GM18873 (cell line): ENCODE measurements around the gene INSIG1.

Source experiments
- ATAC-seq: cut with Tn5 transposase; IDR thresholded peaks from one replicate; pipeline ENCODE4 v1.9.1; 2021; ENCODE audit warnings: mild to moderate bottlenecking, moderate library complexity, moderate number of reproducible peaks; ENCODE audit not compliant: unreplicated experiment, low FRiP score

INSIG1 gene

DNA sequence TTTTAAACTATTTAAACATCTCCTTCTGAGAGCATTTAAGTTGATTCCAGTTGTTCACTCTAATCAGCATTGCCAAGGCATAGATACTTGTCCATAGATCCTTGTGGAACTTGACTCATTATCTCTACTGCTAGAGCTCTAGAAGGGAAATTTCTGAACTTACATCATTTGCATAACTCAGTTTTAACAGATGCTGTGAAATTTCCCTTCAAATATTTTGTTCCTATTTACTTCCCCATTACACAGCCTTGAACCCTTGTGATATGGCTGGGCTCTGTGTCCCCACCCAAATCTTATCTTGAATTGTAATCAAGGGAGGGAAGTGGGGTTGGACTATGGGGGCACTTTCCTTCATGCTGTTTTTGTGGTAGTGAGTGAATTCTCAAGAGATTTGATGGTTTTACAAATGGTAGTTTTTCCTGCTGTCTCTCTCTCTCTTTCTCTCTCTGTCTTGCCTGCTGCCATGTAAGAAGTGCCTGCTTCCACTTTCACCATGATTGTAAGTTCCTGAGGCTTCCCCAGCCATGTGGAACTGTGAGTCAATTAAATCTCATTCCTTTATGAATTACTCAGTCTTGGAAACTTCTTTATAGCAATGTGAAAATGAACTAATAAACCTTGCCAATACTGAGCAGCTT, 25.4 kb downstream of the INSIG1 start:
- ATAC-seq, result no peak

DNA sequence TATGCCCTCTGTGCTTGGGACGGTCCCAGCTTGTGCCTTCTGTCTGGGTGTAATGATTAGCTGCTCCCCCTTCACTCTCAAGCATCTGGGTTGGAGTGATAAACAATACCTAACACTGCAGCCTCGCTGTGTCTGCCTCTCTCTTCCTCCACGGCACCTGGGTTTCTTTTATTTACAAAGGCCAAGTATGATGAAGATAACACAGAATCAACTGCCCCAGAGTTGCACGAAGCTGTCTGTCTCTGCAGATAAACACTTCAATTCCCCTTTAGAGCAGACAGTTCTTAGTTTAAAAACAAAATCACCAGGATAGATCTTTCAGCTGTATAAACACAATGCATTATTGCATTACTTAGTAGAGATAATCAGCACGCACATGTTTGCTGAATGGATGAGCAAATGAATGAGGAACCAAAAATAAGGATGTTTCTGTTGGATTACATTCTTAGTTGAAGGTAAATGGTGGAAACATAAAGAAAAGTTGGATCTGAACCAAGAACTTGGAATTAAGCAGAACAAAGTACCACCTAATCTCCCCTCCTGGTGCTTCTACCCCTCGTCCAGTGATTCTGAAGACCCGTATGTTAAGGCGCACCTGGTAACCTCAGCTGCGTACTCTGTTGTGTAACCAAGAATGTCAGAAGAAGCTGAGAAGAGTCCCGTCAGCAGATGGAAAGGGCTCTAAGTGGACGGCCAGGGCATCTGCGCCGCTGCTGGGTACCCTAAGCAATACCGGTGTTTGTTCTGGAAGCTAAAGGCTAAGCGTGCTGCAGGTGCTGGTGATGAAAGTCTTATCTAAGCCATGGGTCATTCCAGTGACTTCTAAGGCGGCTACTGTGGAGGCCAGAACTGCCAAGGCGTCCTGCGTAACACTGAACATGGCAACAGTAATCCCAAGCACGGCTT, 26.6 kb downstream of the INSIG1 start:
- ATAC-seq, result no peak

DNA sequence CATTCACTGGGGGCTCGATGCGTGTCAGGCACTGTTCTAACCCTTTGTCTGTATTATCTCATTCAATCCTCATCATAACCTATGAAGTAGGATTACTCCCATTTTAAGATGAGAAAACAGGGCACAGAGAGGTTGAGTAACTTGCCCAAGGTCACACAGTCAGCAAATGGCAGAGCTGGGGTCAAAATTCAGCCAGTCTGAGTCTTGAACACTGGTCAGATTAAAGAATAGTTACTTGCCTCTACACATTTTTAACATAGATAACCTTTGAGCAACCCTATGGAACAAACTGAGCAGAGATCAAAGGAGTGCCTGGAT, 27.2 kb downstream of the INSIG1 start:
- no peak for ATAC-seq

DNA sequence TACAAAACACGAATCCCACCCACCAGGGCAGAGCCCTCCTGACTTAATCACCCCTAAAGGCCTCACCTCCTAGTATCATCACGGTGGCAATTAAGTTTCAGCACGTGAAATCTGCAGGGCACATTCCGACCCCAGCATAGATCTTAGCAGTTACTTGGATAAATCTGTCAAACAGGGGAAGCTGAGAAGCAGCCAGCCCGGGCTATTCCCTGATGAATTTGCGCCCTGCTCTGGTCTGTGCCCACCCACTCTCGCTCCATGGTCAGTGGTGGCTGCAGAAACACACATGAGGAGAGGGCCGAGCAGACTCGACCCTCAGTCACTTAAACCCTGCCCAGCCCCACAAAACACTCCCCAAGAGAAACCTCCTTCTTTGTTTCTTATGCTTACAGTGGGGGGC, 28.7 kb downstream of the INSIG1 start:
- ATAC-seq, result no peak

DNA sequence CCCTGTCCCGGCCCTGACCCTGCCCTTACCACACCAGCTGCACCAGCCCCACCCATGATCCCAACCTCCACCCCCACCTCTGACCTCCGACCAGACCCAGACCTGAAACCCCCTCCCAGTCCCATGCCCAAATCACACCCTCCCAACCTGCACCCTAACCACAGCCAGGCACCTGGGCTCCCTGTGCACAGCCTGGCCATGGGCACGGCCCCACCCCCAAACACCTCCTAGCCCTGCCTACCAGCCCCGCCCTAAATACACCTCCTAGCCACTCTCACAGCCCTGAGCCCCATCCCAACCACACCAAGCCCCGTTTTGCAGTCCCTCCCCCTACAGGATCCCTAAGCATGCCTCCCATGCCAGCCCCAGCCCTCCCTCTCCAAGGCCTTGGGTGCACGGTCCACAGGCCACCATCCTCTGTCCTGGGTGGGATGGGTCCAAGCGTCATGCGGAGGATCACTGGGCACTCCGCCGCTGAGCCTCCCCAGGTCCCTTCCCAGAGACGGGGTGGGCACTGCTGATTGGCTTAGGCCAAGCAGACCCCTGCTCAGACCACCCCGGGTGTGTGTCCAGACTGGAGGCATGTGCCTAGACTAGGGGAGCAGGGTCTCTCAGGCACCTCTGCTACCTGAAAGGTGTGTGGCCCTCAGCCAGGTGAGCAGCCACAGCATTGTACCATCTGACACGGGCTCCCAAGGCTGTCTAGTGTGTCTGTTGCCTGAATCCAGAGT, 30.1 kb downstream of the INSIG1 start:
- ATAC-seq, result no peak

- no peak for ATAC-seq
Observed at GRCh38 chr7:155329225-155329624, 31.5 kb downstream of the INSIG1 start.

- ATAC-seq, result no peak
Observed at GRCh38 chr7:155331396-155331795, 33.7 kb downstream of the INSIG1 start.

- ATAC-seq, result no peak
Observed at GRCh38 chr7:155333346-155334234, 35.9 kb downstream of the INSIG1 start.

- ATAC-seq, result no peak
Observed at GRCh38 chr7:155336812-155337602, 39.3 kb downstream of the INSIG1 start.

DNA sequence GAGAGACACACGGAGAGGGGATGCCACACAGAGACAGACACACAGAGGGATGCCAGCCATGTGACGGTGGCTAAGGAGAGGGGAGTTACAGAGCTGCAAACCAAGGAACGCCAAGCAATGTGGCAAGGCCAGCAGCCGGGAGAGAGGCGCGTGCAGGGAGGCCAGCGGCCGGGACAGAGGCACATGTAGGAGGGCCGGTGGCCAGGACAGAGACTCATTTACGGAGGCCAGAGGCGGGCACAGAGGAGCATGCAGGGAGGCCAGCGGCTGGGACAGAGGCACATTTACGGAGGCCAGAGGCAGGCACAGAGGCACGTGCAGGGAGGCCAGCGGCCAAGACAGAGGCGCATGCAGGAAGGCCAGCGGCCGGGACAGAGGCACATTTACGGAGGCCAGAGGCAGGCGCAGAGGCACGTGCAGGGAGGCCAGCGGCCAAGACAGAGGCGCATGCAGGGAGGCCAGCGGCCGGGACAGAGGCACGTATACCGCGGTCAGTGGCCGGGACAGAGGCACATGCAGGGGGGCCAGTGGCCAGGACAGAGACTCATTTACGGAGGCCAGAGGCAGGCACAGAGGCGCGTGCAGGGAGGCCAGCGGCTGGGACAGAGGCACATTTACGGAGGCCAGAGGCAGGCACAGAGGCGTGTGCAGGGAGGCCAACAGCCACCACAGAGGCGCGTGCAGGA, 40.4 kb downstream of the INSIG1 start:
- no peak for ATAC-seq

DNA sequence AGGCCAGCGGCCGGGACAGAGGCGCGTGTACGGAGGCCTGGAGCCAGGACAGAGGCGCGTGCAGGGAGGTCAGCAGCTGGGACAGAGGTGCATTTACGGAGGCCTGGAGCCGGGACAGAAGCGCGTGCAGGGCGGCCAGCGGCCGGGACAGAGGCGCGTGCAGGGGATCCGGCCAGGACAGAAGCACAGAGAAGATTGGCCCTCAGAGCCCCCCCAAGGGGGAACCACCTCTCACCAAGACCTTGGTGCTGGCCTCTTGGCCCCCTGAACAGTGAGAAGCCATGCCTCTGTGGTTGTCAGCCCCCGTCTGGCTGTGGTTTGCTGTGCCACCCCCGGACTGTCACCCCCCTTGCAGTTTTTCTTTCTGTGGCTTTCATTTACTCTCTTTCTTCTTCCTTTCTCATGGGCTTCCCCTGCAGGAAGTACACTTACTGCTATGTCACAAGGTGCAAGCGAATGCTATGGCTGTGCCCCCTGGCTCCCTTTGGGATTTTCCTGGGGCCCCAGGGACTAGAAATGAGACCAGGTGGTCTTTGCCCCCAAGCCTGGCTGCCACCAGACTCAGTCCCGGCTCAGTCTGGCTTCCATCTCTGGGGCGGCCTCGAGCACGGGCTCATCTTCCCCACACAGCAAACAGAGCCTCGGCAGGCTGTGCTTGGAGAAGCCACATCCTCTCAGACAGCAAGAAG, 41.1 kb downstream of the INSIG1 start:
- no peak for ATAC-seq

- ATAC-seq, result no peak
Observed at GRCh38 chr7:155339474-155339873, 41.8 kb downstream of the INSIG1 start.

GRCh38 chr7:155340071-155340531, 42.4 kb downstream of the INSIG1 start:
- no peak for ATAC-seq

DNA sequence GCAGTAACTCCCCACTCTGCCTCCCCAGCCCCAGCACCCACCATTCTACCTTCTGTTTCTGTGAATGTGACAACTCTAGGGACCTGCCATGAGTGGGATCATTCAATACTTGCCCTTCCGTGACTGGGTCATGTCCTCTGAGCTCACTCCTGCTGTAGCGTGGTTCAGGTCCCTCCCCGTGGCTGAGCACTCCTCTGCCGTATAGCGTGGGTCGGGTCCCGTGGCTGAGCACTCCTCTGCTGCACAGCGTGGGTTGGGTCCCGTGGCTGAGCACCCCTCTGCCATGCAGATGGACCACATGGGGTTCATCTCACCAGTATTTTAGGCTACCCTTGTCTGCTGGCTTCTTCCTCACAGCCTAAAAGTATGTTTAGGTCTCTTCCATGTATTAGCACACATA, 43.0 kb downstream of the INSIG1 start:
- ATAC-seq, result no peak

DNA sequence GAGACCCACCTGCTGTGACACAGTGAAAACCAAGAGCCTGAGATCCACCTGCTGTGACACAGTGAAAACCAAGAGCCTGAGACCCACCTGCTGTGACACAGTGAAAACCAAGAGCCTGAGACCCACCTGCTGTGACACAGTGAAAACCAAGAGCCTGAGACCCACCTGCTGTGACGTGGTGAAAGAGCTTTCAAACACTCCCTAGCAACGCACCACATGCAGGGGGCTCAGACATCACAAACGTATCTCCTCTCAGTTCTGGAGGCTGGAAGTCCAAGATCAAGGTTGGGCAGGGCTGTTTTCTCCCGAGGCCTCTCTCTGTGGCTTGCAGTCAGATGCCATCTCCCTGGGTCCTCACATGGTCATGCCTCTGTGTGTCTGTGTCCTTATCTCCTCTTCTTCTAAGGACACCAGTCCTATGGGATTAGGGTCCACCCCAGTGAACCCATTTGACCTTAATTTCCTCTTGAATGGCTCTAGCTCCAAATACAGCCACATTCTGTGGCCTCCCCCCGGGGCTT, 43.8 kb downstream of the INSIG1 start:
- no peak for ATAC-seq

DNA sequence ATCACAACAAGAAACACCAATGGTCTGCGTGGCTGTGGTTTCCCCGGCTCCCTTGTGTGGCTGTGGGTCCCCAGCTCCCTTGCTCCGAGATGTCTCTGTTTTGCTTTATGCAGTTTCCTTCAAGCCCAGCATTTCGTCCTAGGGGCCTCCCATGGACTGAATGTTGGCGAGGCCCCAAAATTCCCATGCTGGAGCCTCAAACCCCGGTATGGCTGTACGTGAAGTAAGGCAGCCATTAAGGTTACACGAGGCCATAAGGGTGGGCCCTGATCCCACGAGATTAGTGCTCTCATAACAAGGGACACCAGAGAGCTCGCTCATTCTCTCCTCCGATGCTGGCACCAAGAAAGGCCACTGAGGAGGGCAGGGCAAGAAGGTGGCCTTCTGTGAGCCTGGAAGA, 44.6 kb downstream of the INSIG1 start:
- ATAC-seq, result no peak

DNA sequence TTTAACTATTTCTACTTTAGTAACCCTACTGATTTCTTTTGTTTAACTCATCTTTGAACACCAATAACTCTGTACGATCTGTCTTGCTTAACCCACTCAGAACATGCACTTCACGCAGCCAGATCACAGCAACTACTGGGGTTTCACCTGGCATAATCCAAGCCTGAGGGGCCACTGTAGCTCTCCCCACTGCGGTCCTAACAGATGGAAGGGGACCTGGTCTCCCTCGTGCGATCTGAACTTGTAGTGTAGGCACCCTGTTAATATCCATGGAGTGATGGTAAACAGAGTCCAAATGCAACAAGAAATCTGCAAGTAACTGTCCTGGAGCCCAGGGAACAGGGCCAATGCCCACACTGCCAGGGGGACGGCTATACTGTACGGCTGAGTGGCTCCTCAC, 45.5 kb downstream of the INSIG1 start:
- ATAC-seq, result no peak

DNA sequence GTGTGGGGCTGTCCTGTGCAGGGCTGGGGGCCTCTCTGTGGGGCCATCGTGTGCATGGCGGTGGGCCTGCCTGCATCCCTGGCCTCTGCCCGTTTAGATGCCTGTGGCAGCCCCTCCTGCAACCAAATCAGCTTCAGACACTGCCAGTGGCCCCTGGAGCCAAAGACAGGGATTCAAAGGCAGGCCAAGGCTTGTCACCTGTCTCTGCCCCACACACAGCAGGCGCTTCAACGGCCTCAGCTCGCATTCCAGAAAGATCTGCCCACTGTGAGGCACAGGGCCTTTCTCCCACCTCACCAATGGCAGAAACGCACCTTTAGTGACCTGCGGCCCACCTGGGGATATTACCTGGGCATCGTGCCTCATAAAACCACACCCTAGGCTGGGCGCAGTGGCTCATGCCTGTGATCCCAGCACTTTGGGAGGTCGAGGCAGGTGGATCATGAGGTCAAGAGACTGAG, 46.0 kb downstream of the INSIG1 start:
- no peak for ATAC-seq
